SK-N-MC (cell line): ENCODE measurements around the gene OR4F6.
"Not testable (repeated sequence)": the region's sequence is repeated elsewhere in the genome, so short reads cannot be mapped to it uniquely, and the experiment has no call there.

Experiments
- DNase-seq: peaks from one replicate; pipeline ENCODE4 v3.0.0-alpha.2; 2011; ENCODE audit warnings: low read depth, low spot score
- H3K27ac ChIP-seq: fragments of 200-600 bp; sonication (generic); 2 replicates; pipeline ENCODE4 v1.5.1; 2016; ENCODE audit warnings: mixed run types
- H3K36me3 ChIP-seq: fragments of 200-600 bp; sonication (generic); 2 replicates; pipeline ENCODE4 v1.6.1; 2017; ENCODE audit warnings: antibody characterized with exemption, low read length, mixed read lengths; ENCODE audit not compliant: insufficient read depth
- H3K4me3 ChIP-seq: fragments of 200-600 bp; sonication (generic); 2 replicates; pipeline ENCODE4 v1.5.1; 2016
- H3K9ac ChIP-seq: fragments of 200-600 bp; sonication (generic); 2 replicates; pipeline ENCODE4 v1.8.0; 2017; ENCODE audit warnings: mixed run types, mixed read lengths; ENCODE audit not compliant: insufficient read length
- H3K9me3 ChIP-seq: fragments of 200-600 bp; sonication (generic); 2 replicates; pipeline ENCODE4 v1.6.1; 2017; ENCODE audit warnings: low read depth, mild to moderate bottlenecking, antibody characterized with exemption, low read length, moderate library complexity, mixed read lengths
- EZH2 ChIP-seq: fragments of 200-600 bp; sonication (generic); IDR thresholded peaks from one replicate; pipeline ENCODE4 v1.6.1; 2017; ENCODE audit warnings: antibody characterized with exemption
- FOXP2 ChIP-seq: optimal IDR thresholded peaks from 2 replicates; pipeline ENCODE3; 2011; ENCODE audit warnings: mild to moderate bottlenecking, moderate library complexity; ENCODE audit not compliant: insufficient read depth; ENCODE audit errors: extremely low read length, control extremely low read depth
- POLR2AphosphoS5 ChIP-seq: IDR thresholded peaks from 2 replicates; pipeline ENCODE4 v1.6.1; 2012; ENCODE audit warnings: mild to moderate bottlenecking, low read depth, low read length, borderline replicate concordance

Gene OR4F6

DNA sequence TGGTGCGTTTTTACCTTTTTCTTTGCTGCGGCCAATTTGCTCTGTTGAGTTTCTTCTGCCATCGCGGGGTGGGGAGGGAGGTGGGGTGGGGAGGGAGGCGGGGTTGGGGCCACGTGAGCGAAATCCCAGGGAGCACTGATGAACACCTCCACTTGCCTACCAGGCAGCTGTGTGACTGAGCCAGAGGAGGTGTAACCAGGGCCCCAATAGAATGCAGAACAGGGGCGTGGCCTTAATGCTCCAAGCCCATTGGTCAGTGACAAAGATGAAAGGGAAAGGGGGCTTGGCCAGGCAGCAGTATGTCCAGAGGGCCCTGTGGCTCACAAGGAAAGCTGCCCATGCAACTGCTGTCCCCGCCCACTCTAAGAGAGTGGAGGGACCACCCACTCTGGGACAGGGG is 21.4 kb upstream of the OR4F6 start:
- Histone ChIP-seq H3K4me3 (no peak overlapping the region), H3K27ac (no peak overlapping the region), H3K9me3 (no peaks in the 10 kb centered on the region), H3K9ac (no peak overlapping the region), H3K36me3 (no peaks in the 10 kb centered on the region)
- no peak for TF ChIP-seq POLR2AphosphoS5
- no peak for TF ChIP-seq EZH2
- TF ChIP-seq FOXP2, result no peak
- no peak for DNase-seq

DNA sequence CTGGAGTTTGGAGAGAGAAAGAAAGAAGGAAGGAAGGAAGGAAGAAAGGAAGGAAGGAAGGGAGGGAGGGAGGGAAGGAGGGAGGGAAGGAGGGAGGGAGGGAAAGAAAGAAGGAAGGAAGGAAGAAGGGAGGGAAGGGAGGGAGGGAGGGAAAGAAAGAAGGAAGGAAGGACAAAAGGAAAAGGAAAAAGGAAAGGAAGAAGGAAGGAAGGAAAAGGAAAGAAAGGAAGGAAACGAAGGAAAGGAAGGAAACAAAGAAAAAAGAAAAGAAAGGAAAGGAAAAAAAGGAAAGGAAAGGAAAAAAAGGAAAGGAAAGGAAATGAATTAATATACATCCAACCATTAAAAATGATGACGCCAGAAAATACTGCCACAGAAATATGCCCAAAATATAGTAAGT is 18.7 kb upstream of the OR4F6 start:
- no peaks in the 10 kb centered on the region for H3K9me3 ChIP-seq
- H3K27ac ChIP-seq, result no peak overlapping the region
- H3K4me3 ChIP-seq, result no peak overlapping the region
- H3K9ac ChIP-seq, result no peak overlapping the region
- TF ChIP-seq EZH2 (no peak), POLR2AphosphoS5 (no peak)
- H3K36me3 ChIP-seq, result no peaks in the 10 kb centered on the region
- DNase-seq, result no peak

DNA sequence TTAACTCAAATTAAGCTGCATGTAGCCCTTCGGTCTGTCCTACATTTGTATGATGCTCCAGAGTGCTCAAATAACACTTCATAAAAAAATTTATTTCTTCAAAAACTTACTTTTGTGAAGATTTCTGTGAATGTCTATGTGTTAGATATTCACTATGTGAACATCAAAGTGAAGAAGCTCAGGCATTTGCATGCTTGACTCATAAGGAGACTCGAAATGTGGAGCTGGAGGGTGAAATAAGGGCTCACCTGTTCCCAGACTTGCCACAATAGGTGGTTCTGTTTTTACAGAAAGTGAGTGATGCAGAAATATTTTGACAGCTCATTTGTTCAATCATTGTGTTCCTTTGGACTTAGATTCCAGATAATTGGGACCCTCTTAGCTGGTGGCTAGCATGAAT is 16.9 kb upstream of the OR4F6 start:
- not testable (repeated sequence) for H3K36me3 ChIP-seq, H3K9ac ChIP-seq, H3K9me3 ChIP-seq, DNase-seq, H3K4me3 ChIP-seq, H3K27ac ChIP-seq

DNA sequence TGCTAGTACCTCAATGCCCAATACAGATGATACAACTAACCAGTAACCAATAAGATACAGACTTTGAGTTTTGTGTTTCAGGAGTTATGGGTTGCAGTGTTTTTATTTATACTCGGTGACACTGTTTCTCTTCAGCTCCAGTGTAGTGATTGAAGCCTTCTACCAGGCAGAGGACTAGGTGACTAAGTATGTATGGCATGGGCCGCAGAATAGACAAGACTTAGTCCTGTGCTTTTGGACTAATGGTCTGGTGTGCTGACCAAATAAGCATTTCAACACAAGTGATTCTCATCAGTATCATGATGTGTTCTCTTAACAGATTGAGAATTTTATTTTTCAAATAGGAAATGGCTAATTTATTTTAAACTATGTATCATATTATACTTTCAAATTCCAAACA is 15.3 kb upstream of the OR4F6 start:
- H3K4me3 ChIP-seq, H3K9me3 ChIP-seq, H3K36me3 ChIP-seq, DNase-seq, H3K27ac ChIP-seq, H3K9ac ChIP-seq: not testable (repeated sequence)

DNA sequence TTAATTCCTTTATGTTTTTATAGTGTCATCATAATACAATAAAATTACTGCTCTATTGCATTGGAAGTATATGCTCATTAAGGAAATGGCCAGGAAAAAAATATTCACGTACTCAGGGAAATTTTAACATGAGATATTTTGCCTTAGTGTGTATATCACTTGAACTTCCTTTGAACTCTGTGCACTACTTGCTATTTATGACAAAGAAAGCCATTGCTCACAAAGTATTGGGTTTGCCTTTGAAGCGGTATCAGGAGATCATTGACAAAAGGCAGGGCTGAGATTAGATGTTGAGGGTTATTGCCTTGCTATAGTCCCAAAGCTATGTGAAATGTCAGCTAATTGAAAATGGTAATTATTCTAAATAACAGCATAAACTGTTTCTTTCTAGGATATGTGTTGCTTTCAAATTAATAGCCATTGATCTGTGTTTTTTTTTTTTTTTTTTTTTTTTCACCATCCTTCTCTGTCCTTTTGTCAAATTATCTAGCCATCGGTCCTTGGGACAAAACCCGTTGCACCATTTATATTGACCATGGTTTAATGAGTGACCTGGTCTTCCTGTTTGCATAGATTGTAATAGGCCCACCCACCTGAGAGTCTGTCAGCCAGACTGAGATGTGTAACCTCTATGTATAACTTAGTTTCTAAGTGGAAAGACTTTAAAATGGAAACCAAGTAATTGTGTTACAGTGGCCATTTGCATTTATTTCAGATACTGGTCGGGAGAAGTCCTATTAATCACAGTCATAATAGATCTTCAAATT is 14.6 kb upstream of the OR4F6 start:
- not testable (repeated sequence) for H3K9me3 ChIP-seq, H3K4me3 ChIP-seq, DNase-seq, H3K9ac ChIP-seq, H3K27ac ChIP-seq, H3K36me3 ChIP-seq

DNA sequence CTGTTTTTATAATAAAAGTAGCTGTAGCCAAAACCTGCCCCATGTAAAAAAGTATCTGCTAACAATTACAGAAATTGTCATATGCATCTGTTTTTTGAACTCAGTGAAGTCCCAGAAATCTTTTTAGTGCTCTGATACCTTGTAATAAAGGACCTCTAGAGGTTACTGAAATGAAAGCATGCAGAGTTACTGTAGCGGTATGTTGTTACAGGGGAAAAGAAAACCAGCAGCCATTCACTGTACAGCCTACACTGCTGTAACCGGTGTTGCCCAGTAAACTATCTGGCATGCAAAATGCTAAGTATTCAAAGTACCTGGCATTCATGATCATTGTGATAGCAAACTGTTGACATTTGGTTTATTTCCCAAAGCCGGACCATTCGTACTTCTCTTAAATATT is 12.6 kb upstream of the OR4F6 start:
- H3K36me3 ChIP-seq, H3K9me3 ChIP-seq, H3K27ac ChIP-seq, H3K9ac ChIP-seq, DNase-seq, H3K4me3 ChIP-seq: not testable (repeated sequence)

DNA sequence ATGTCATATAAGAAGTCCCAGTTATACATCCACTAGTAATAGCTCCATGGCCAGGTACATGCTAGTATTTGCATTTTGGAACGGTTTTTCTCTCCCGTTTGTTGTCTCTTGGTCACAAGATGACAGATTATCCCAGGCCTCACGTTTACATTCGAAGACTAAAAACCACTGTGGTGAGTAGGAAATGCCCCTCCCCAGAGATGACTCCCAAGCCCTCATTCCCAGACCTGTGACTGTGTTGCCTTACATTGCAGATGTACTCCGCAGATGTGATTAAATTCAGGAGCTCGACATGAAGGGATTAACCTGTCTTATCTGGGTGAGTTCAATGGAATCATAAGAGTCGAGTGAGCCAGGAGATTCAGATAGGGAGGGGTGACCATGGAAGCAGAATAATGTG is 9.3 kb upstream of the OR4F6 start:
- H3K9ac ChIP-seq, H3K27ac ChIP-seq, H3K4me3 ChIP-seq, H3K36me3 ChIP-seq, DNase-seq, H3K9me3 ChIP-seq: not testable (repeated sequence)

DNA sequence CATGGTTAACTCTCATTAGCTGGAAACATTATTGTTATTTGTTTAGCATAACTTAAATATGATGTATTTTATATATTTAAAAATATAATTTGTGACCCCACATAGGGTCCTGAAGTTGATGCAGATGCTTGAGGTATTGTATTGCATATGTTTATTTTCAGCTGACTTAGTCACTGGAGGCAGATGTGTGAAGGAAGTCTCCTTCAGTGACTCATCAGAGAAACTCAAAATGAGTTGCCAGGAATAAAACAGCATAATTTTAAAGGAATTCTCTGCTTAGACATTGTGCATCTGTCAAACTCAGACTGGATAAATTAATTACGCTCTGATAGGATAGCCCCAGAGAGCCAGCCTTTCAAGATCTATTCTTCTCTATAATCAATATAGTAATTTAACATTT is 7.9 kb upstream of the OR4F6 start:
- no peak for TF ChIP-seq FOXP2
- TF ChIP-seq EZH2, result no peak
- no peak for TF ChIP-seq POLR2AphosphoS5
- no peaks in the 10 kb centered on the region for H3K9me3 ChIP-seq
- DNase-seq, result no peak
- H3K27ac ChIP-seq, result no peak overlapping the region
- no peak overlapping the region for H3K9ac ChIP-seq
- no peaks in the 10 kb centered on the region for H3K36me3 ChIP-seq
- no peak overlapping the region for H3K4me3 ChIP-seq

DNA sequence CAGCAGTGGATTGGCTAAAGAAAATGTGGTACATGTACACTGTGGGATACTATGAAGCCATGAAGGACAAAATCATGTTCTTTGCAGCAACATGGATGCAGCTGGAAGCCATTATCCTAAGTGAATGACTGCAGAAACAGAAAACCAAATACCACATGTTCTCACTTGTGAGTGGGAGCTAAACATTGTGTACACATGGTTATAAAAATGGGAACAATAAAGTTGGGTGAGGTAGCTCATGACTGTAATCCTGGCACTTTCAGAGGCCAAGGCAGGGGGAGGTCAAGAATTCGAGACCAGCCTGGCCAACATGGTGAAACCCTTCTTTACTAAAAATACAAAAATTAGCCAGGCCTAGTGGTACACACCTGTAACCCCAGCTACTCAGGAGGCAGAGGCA is 3.6 kb upstream of the OR4F6 start:
- no peak overlapping the region for H3K4me3 ChIP-seq
- no peak for DNase-seq
- H3K9ac ChIP-seq, result no peak overlapping the region
- no peaks in the 10 kb centered on the region for H3K36me3 ChIP-seq
- TF ChIP-seq POLR2AphosphoS5 (no peak), EZH2 (no peak), FOXP2 (no peak)
- H3K9me3 ChIP-seq, result no peaks in the 10 kb centered on the region
- H3K27ac ChIP-seq, result no peak overlapping the region

DNA sequence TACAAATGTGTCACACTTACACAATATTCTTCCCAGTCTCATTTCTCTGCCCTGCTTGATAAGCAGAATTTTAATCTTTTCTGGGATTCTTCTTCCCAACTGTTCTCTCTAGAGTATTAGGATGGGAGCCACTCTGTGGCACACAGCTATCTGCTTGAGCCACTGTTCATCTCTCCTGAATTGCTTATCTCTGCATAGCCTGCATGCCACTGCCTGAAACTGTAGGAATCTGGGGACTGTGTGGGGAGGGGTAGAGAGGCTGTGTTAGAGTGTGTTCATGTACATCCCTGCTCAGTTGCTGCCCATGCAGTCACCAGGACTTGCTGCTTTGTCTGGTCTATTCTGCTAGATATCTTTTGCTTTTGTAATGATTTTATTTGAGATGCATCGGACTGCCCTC is 2.3 kb upstream of the OR4F6 start:
- H3K27ac ChIP-seq, result no peak overlapping the region

More for the DNA sequence above, 2.3 kb upstream of the OR4F6 start:
- Histone ChIP-seq H3K4me3 (no peak overlapping the region), H3K9me3 (no peaks in the 10 kb centered on the region), H3K9ac (no peak overlapping the region), H3K36me3 (no peaks in the 10 kb centered on the region)
- no peak for DNase-seq
- TF ChIP-seq POLR2AphosphoS5 (no peak), FOXP2 (no peak), EZH2 (no peak)
